GM13976 (cell line): Measurements from ENCODE around the gene MUCL3.
"Not testable (repeated sequence)": the region's sequence is repeated elsewhere in the genome, so short reads cannot be mapped to it uniquely, and the experiment has no call there.

Experiments
- DNase-seq: peaks from one replicate; pipeline ENCODE4 v3.0.0; 2012; ENCODE audit warnings: low spot score
- CTCF ChIP-seq: IDR thresholded peaks from 2 replicates; pipeline ENCODE4 v1.5.1; 2012; ENCODE audit warnings: borderline replicate concordance, mild to moderate bottlenecking; ENCODE audit not compliant: insufficient read depth; ENCODE audit errors: extremely low read depth, missing control alignments, control extremely low read depth
- in situ Hi-C: fragments of 300-500 bp; cut with MboI; formaldehyde crosslinking; loops from one replicate; pipeline ENCODE4 v1.12.0; 2022; ENCODE audit warnings: low sequenced_read_pairs, mixed read lengths, inconsistent platforms; ENCODE audit not compliant: unreplicated experiment

MUCL3 gene

GRCh38 chr6:30964075-30964474 lies 23.3 kb downstream of the MUCL3 start:
- in situ Hi-C loops: no loop called here
- DNase-seq: no peak
- no peak for TF ChIP-seq CTCF

DNA sequence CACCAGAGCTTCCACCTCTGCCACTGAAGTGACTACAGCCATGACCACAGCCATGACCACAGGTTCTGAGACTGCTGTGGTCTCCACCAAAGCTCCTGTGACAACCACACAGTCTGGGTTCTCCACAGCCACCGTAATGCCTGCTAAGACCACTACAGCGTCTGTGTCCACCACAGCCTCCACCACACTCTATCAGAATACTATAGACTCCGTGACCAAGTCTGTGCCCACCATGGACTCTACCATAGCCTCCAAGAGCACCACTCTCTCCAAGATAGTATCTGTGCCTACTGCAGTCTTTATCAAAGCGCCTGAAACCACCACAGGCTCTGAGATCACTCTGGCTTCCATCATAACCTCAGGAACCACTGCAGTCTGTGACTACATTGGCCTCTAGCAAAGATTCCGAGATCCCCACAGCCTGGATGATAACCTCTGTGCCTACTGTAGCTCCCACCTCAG lies 24.4 kb downstream of the MUCL3 start:
- in situ Hi-C loops: no loop called here
- DNase-seq: no peak
- TF ChIP-seq CTCF: no peak

GRCh38 chr6:30966154-30966553 lies 25.4 kb downstream of the MUCL3 start:
- no peak for TF ChIP-seq CTCF
- no peak for DNase-seq
- in situ Hi-C loops: no loop called here

DNA sequence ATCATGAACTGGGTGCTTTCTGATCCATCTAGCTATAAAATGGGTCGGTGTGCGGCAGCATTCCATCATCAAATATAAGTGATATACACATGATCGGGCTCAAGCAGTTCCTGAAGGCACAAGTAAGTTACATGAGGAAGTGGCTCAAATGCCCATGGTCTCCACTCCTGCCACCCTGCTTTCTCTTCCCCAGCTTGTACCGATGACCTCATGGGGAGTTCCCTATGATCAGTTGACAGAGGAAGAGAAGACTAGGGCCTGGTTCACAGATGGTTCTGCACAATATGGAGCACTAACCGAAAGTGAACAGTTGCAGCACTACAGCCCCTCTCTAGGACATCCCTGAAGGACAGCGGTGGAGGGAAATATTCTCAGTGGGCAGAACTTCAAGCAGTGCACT lies 28.4 kb downstream of the MUCL3 start:
- in situ Hi-C loops, DNase-seq: not testable (repeated sequence)

DNA sequence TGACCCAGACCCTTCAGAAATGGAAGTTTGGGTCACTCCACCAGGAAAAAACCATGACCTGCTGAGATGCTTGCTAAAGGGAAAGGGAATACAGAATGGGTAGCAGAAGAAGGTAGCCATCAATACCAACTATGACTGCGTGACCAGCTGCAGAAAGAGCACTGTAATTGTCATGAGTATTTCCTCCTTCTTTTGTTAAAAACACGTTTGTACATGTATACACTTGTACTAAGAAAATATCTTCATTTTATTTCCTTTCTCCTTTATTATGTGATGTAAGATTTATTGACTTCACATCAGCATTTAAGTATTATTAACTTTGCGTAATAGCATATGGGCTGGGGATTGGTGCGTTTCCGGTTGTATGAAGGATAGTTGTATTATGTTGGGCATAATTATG lies 30.2 kb downstream of the MUCL3 start:
- in situ Hi-C loops: no loop called here
- DNase-seq: no peak
- no peak for TF ChIP-seq CTCF

- TF ChIP-seq CTCF: no peak
- in situ Hi-C loops: no loop called here
- DNase-seq: no peak
These were observed 32.0 kb downstream of the MUCL3 start for GRCh38 chr6:30972816-30973215.

- TF ChIP-seq CTCF: no peak
- no peak for DNase-seq
- in situ Hi-C loops: no loop called here
These were observed 33.9 kb downstream of the MUCL3 start for GRCh38 chr6:30974490-30975252.
